Liver (tissue), 3 donors: Measurements from ENCODE around the gene KRTAP10-8.

Experiments
- CTCF ChIP-seq: fragments of 150-350 bp; IDR thresholded peaks from 2 replicates; pipeline ENCODE4 v1.5.1; 2017; ENCODE audit warnings: improper control_type of control experiment, low read depth, low read length; ENCODE audit not compliant: missing input control
- EGR1 ChIP-seq, 2 donors: IDR thresholded peaks; 2 replicates each; pipeline ENCODE4 v1.6.1; 2016 to 2018; ENCODE audit warnings: antibody characterized with exemption in 2 of 2, low read depth in 2 of 2
- HNF4A ChIP-seq, 2 donors: conservative IDR thresholded peaks; 2 replicates each; pipeline ENCODE4 v1.6.1; 2016; ENCODE audit warnings: antibody characterized with exemption in 2 of 2, mild to moderate bottlenecking in 2 of 2
- JUND ChIP-seq, 2 donors: IDR thresholded peaks; 2 replicates each; pipeline ENCODE4 v1.6.1; 2016; ENCODE audit warnings: antibody characterized with exemption in 2 of 2
- RAD21 ChIP-seq, 2 donors: IDR thresholded peaks; 2 replicates each; pipeline ENCODE4 v1.6.1; 2016; ENCODE audit warnings: antibody characterized with exemption in 2 of 2, mild to moderate bottlenecking in 2 of 2
- REST ChIP-seq: IDR thresholded peaks from 2 replicates; pipeline ENCODE4 v1.6.1; 2016; ENCODE audit warnings: antibody characterized with exemption, mild to moderate bottlenecking
- TF ChIP-seq, protein P1 (sequence below): IDR thresholded peaks from 2 replicates; pipeline ENCODE4 v1.6.1; 2016; ENCODE audit warnings: antibody characterized with exemption
- TF ChIP-seq, protein P2 (sequence below): IDR thresholded peaks from 2 replicates; pipeline ENCODE4 v1.6.1; 2016; ENCODE audit warnings: antibody characterized with exemption
- donor health status: healthy.
- donor health status: healthy.

GRCh38 chr21:44650973-44651675 lies 39.2 kb downstream of the KRTAP10-8 start:
- no peak for TF ChIP-seq JUND (IDR thresholded peaks at IDR 0.05)
- no peak for TF ChIP-seq CTCF
- TF ChIP-seq, protein P1, sequence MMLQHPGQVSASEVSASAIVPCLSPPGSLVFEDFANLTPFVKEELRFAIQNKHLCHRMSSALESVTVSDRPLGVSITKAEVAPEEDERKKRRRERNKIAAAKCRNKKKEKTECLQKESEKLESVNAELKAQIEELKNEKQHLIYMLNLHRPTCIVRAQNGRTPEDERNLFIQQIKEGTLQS = no peak
- TF ChIP-seq HNF4A (conservative IDR thresholded peaks at IDR 0.05) = no peak
- no peak for TF ChIP-seq RAD21 (IDR thresholded peaks at IDR 0.05)
- no peak for TF ChIP-seq EGR1 (IDR thresholded peaks at IDR 0.05; ENCODE audit: low read depth in 2 of 2)
- TF ChIP-seq REST = no peak
- TF ChIP-seq, protein P2, sequence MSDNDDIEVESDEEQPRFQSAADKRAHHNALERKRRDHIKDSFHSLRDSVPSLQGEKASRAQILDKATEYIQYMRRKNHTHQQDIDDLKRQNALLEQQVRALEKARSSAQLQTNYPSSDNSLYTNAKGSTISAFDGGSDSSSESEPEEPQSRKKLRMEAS = no peak
